Type B pancreatic cell (in vitro differentiated cells): ENCODE results near the gene SLC52A3. TPM values are rescaled to one million over a fixed set of nuclear protein-coding genes. Genes with fewer than 3 reads are reported as not detected.
"Not testable (repeated sequence)": the region's sequence is repeated elsewhere in the genome, so short reads cannot be mapped to it uniquely, and the experiment has no call there.

ENCODE experiments used
- DNase-seq: peaks from one replicate; pipeline ENCODE4 v3.0.0; 2021; ENCODE audit warnings: mixed read lengths; ENCODE audit not compliant: unreplicated experiment; ENCODE audit errors: extremely low spot score
- H3K27ac Mint-ChIP-seq: 2 replicates; pipeline ENCODE4 v1.8.0; 2021; ENCODE audit warnings: mild to moderate bottlenecking, mixed read lengths
- H3K27me3 Mint-ChIP-seq: 2 replicates; pipeline ENCODE4 v1.8.0; 2021; ENCODE audit warnings: mixed read lengths
- H3K36me3 Mint-ChIP-seq: 2 replicates; pipeline ENCODE4 v1.8.0; 2021; ENCODE audit warnings: mixed read lengths
- H3K4me1 Mint-ChIP-seq: one replicate; pipeline ENCODE4 v1.8.0; 2021; ENCODE audit warnings: mixed read lengths; ENCODE audit not compliant: unreplicated experiment
- H3K4me3 Mint-ChIP-seq: 2 replicates; pipeline ENCODE4 v1.8.0; 2021; ENCODE audit warnings: mild to moderate bottlenecking, mixed read lengths
- H3K9me3 Mint-ChIP-seq: 2 replicates; pipeline ENCODE4 v1.8.0; 2021; ENCODE audit warnings: mixed read lengths
- total RNA-seq: library from RNA; stranded (reverse); gene quantifications from 2 replicates; pipeline ENCODE4 v1.2.1, GENCODE V29; 2021; ENCODE audit warnings: low replicate concordance
- TF ChIP-seq, protein P1 (sequence below): fragments of 200-600 bp; sonication (generic); conservative IDR thresholded peaks from 2 replicates; pipeline ENCODE4 v1.5.0; 2021; ENCODE audit warnings: antibody characterized with exemption, mild to moderate bottlenecking

Gene SLC52A3
- total RNA-seq, 1 donor from 2014 or later, result 1.3 TPM

DNA sequence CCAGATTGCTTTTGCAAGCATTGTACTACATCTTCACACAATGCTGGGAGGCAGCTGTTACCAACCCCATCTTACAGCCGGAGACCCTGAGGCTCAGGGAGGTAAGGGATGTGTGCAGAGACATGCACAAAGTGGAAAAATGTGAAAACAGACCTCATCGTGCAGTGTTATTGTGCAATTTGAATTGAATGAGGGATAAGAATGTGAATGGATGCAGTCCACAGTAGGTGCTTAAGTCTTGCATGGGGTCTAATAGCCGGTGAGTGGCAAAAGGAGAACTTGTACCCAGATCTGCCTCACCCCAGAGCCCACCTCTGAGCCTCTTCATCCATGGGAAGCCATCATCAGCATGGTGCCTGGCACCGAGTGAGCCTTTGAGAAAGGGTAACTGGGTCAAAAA, 42.1 kb downstream of the SLC52A3 start:
- no peaks in the 10 kb centered on the region for H3K9me3 Mint-ChIP-seq
- no peak for DNase-seq
- no peaks in the 10 kb centered on the region for H3K4me1 Mint-ChIP-seq
- TF ChIP-seq, protein P1, sequence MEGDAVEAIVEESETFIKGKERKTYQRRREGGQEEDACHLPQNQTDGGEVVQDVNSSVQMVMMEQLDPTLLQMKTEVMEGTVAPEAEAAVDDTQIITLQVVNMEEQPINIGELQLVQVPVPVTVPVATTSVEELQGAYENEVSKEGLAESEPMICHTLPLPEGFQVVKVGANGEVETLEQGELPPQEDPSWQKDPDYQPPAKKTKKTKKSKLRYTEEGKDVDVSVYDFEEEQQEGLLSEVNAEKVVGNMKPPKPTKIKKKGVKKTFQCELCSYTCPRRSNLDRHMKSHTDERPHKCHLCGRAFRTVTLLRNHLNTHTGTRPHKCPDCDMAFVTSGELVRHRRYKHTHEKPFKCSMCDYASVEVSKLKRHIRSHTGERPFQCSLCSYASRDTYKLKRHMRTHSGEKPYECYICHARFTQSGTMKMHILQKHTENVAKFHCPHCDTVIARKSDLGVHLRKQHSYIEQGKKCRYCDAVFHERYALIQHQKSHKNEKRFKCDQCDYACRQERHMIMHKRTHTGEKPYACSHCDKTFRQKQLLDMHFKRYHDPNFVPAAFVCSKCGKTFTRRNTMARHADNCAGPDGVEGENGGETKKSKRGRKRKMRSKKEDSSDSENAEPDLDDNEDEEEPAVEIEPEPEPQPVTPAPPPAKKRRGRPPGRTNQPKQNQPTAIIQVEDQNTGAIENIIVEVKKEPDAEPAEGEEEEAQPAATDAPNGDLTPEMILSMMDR, result no peak
- peaks cover 63% of the 10 kb centered on the region for H3K27me3 Mint-ChIP-seq
- H3K36me3 Mint-ChIP-seq, result no peaks in the 10 kb centered on the region
- H3K4me3 Mint-ChIP-seq, result no peak overlapping the region
- H3K27ac Mint-ChIP-seq, result no peak overlapping the region

- no peaks in the 10 kb centered on the region for H3K36me3 Mint-ChIP-seq
- no peak overlapping the region for H3K27ac Mint-ChIP-seq
- H3K4me3 Mint-ChIP-seq, result no peak overlapping the region
- no peaks in the 10 kb centered on the region for H3K9me3 Mint-ChIP-seq
- H3K27me3 Mint-ChIP-seq, result peaks cover 66% of the 10 kb centered on the region
- TF ChIP-seq, protein P1, result no peak
- no peak for DNase-seq
- H3K4me1 Mint-ChIP-seq, result no peaks in the 10 kb centered on the region
Observed at GRCh38 chr20:725491-725890, 42.8 kb downstream of the SLC52A3 start.

GRCh38 chr20:724797-725196, 43.5 kb downstream of the SLC52A3 start:
- not testable (repeated sequence) for H3K4me1 Mint-ChIP-seq, H3K9me3 Mint-ChIP-seq, DNase-seq, H3K4me3 Mint-ChIP-seq, H3K36me3 Mint-ChIP-seq, H3K27ac Mint-ChIP-seq
- H3K27me3 Mint-ChIP-seq, result peaks cover 68% of the 10 kb centered on the region

DNA sequence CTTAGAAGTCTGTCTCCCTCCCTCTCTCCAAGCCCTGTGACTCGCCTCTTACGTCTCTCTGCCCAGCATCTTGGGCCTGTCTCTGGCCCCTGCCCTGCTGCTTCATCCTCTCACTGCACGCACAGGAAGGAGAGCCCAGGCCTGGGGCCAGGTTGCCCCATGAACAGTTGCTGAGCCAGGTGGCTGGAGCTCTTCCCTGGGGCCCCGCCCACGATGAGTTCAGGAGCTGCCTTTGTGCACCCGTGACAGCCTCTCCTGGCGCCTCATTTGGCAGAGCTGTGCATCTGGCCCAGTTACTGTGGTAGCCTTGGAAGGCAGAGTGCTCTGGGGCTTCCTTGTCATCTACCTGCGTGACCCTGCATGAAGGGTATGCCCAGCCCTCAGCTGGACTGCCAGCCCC, 44.5 kb downstream of the SLC52A3 start:
- H3K27me3 Mint-ChIP-seq, result peaks cover 65% of the 10 kb centered on the region
- H3K4me3 Mint-ChIP-seq, result no peak overlapping the region
- H3K4me1 Mint-ChIP-seq, result no peaks in the 10 kb centered on the region
- no peak overlapping the region for H3K27ac Mint-ChIP-seq
- TF ChIP-seq, protein P1, result no peak
- no peaks in the 10 kb centered on the region for H3K36me3 Mint-ChIP-seq
- no peak for DNase-seq
- H3K9me3 Mint-ChIP-seq, result no peaks in the 10 kb centered on the region

DNA sequence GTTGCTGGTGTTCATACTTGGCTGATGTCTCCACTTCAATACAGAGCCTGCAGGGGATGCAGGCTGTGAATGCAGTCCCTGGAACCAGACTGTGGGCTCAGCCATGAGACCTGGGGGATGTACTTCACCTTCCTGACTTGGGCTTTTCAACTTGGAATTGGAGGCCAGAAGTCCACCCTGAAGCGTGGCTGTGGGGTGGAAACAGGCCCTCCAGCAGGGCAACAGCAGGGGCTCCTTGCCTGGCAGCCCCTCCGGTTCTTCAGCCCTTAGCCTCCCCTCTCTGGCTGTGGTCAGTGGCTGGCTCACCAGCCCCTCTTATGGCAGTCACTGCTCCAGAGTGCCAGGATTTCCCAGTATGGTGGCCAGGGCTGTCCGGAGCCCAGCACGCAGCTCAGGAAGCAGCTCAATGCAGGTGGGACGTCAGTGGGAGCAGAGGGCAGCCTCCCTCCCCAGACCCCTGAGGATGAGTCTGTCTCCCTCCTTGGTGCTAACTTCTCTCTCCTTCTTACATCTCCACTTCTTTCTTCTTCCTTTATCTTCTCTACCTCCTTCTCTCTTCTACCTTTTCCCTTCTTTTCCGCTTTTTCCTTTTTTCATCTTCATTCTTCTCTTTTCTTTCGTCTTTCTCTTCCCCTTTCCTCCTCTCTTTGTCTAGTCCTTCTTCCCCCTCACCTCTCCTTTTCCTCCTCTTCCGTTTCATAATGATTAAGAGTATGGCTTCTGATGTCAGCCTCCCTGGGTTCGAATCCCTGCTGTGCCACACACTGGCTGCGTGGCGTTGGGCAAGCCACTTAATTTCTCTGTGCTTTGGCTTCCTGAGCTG, 45.3 kb downstream of the SLC52A3 start:
- H3K9me3 Mint-ChIP-seq, result no peaks in the 10 kb centered on the region
- no peak overlapping the region for H3K4me3 Mint-ChIP-seq
- no peaks in the 10 kb centered on the region for H3K4me1 Mint-ChIP-seq
- DNase-seq, result no peak
- peaks cover 65% of the 10 kb centered on the region for H3K27me3 Mint-ChIP-seq
- H3K36me3 Mint-ChIP-seq, result no peaks in the 10 kb centered on the region
- H3K27ac Mint-ChIP-seq, result no peak overlapping the region
- TF ChIP-seq, protein P1, result no peak

DNA sequence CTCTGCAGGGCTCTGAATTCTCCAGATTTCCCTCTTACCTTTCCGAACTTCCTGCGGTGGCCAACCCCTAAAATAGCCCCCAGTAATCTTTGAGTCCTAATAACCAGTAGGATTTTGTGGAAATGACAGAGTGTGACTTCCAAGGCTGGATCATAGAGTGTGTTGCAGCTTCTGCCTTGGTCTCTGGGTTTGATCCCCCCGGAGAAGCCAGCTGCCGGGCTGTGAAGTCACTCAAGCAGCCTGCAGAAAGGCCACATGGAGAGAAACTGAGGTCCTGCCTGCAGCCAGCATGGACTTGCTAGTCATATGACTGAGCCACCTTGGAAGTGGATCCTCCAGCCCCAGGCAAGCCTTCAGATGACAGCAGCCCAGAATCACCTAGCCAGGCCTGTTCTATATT, 46.4 kb downstream of the SLC52A3 start:
- H3K4me1 Mint-ChIP-seq, result no peaks in the 10 kb centered on the region
- no peaks in the 10 kb centered on the region for H3K9me3 Mint-ChIP-seq
- no peak overlapping the region for H3K27ac Mint-ChIP-seq
- H3K4me3 Mint-ChIP-seq, result no peak overlapping the region
- H3K27me3 Mint-ChIP-seq, result peaks cover 69% of the 10 kb centered on the region
- H3K36me3 Mint-ChIP-seq, result no peaks in the 10 kb centered on the region
- no peak for DNase-seq
- TF ChIP-seq, protein P1, result no peak
